AG09309 (cell line): Measurements from ENCODE around the gene WNT3A.

Source experiments
- DNase-seq: peaks from one replicate; pipeline ENCODE4 v3.0.0-alpha.2; 2010; ENCODE audit warnings: low read depth
- H3K4me3 ChIP-seq: 2 replicates; pipeline ENCODE4 v1.5.1; 2011; ENCODE audit warnings: mild to moderate bottlenecking, low read depth, low read length, moderate library complexity; ENCODE audit not compliant: control insufficient read depth
- TF ChIP-seq, protein P1 (sequence below): IDR thresholded peaks from 2 replicates; pipeline ENCODE4 v1.5.1; 2011; ENCODE audit warnings: mild to moderate bottlenecking, low read depth, low read length, inconsistent platforms; ENCODE audit not compliant: insufficient read depth, control insufficient read depth; ENCODE audit errors: missing control alignments

WNT3A gene

GRCh38 chr1:228045405-228045804 is 38.6 kb downstream of the WNT3A start:
- DNase-seq, result no peak
- TF ChIP-seq, protein P1, sequence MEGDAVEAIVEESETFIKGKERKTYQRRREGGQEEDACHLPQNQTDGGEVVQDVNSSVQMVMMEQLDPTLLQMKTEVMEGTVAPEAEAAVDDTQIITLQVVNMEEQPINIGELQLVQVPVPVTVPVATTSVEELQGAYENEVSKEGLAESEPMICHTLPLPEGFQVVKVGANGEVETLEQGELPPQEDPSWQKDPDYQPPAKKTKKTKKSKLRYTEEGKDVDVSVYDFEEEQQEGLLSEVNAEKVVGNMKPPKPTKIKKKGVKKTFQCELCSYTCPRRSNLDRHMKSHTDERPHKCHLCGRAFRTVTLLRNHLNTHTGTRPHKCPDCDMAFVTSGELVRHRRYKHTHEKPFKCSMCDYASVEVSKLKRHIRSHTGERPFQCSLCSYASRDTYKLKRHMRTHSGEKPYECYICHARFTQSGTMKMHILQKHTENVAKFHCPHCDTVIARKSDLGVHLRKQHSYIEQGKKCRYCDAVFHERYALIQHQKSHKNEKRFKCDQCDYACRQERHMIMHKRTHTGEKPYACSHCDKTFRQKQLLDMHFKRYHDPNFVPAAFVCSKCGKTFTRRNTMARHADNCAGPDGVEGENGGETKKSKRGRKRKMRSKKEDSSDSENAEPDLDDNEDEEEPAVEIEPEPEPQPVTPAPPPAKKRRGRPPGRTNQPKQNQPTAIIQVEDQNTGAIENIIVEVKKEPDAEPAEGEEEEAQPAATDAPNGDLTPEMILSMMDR, result no peak
- no peak overlapping the region for H3K4me3 ChIP-seq

- DNase-seq, result no peak
- no peak overlapping the region for H3K4me3 ChIP-seq
- TF ChIP-seq, protein P1, result no peak
Observed at GRCh38 chr1:228045871-228046270, 39.1 kb downstream of the WNT3A start.

GRCh38 chr1:228046421-228047182 is 39.8 kb downstream of the WNT3A start:
- TF ChIP-seq, protein P1, result no peak
- no peak overlapping the region for H3K4me3 ChIP-seq
- DNase-seq, result no peak

DNA sequence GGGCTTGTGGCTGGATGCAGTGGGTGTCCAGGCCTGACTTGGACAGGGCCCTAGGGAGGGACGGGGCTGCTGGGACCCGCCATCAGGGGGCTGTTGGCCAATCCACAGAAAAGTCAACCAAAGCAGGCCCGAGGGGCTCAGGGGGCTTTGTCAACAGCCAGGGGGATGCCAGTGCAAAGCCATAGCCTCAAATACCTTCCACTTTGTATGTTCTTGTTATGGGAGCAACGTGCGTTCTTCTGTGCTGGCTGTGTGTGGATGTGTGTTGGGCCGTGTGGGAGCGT is 40.3 kb downstream of the WNT3A start:
- H3K4me3 ChIP-seq, result no peak overlapping the region
- TF ChIP-seq, protein P1, result no peak
- no peak for DNase-seq

- DNase-seq, result no peak
- TF ChIP-seq, protein P1, result no peak
- no peak overlapping the region for H3K4me3 ChIP-seq
Observed at GRCh38 chr1:228048120-228048519, 41.3 kb downstream of the WNT3A start.

DNA sequence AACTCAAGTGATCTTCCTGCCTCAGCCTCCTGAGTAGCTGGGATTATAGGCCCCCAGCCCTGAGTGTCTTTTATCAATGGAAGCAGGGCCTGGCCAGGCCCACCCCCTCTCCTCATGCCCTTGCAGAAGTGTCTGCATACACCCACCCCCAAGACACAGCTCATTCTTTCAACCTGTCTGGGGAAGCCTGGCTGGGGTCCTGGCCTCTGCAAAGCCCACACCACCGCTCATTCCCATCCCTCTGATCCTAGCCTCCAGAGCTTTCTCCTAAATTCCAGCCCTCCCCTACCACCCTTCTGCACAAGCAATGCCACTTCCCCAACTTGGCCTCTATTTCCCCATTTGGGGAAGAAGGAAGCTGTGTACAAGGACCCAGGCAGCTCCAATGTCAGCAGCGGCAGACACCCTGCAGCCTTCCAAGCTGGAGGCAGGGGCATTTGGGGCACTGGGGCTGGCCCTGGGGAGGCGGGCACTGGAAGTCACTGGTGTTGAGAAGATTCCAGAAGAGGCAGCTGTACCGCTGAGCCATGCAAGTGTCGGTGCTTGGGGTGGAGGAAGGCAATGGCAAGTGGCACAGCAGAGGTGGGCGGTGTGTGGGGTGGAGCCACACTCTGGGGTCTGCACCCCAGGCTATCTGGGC is 42.0 kb downstream of the WNT3A start:
- DNase-seq, result no peak
- TF ChIP-seq, protein P1, result no peak
- no peak overlapping the region for H3K4me3 ChIP-seq
